ENCODE data around the gene OR6J1. TPM values are rescaled to one million over a fixed set of nuclear protein-coding genes. Genes with fewer than 3 reads are reported as not detected.

The OR6J1 gene
- total RNA-seq (2022; extraction: Qiagen RNA extraction; ENCODE audit: low read depth), result not detected in 5 replicates

GRCh38 chr14:22644305-22644635 lies at the start of gene OR6J1:
TSS of gene OR6J1 (minus strand) at chr14:22644352. CDS start at chr14:22634811, 9,541 bp downstream.

GRCh38 chr14:22598099-22598895 lies 45.9 kb downstream of the OR6J1 start, which contains the start of gene ABHD4:
TSS of gene ABHD4 (plus strand) at chr14:22598300. CDS start at chr14:22598307, 7 bp downstream.

GRCh38 chr14:22589096-22589839 lies 54.9 kb downstream of the OR6J1 start, which contains the start of gene DAD1:
TSS of gene DAD1 (minus strand) at chr14:22589224. CDS start at chr14:22589157, 67 bp downstream.

Other genes with a start within 250 kb of the OR6J1 start
- 335 to 371 TPM (median 366 TPM) in 5 replicates for gene DAD1, start 55.1 kb downstream of the OR6J1 start, total RNA-seq (2022; extraction: Qiagen RNA extraction; ENCODE audit: low read depth)
- gene ABHD4, start 46.1 kb downstream of the OR6J1 start, total RNA-seq (2022; extraction: Qiagen RNA extraction; ENCODE audit: low read depth), result 53.9 to 57.4 TPM (median 56.0 TPM) in 5 replicates
- gene OXA1L, start 122.3 kb upstream of the OR6J1 start, total RNA-seq (2022; extraction: Qiagen RNA extraction; ENCODE audit: low read depth), result 152 to 169 TPM (median 161 TPM) in 5 replicates
- 9.8 to 19.1 TPM (median 12.0 TPM) in 5 replicates for gene SLC7A7, start 171.1 kb upstream of the OR6J1 start, total RNA-seq (2022; extraction: Qiagen RNA extraction; ENCODE audit: low read depth)
- 135 to 197 TPM (median 194 TPM) in 5 replicates for gene MRPL52, start 185.5 kb upstream of the OR6J1 start, total RNA-seq (2022; extraction: Qiagen RNA extraction; ENCODE audit: low read depth)
- gene MMP14, start 192.2 kb upstream of the OR6J1 start, total RNA-seq (2022; extraction: Qiagen RNA extraction; ENCODE audit: low read depth), result 0.52 to 1.3 TPM (median 0.75 TPM) in 5 replicates
- gene LRP10, start 227.4 kb upstream of the OR6J1 start, total RNA-seq (2022; extraction: Qiagen RNA extraction; ENCODE audit: low read depth), result 74.7 to 82.6 TPM (median 81.9 TPM) in 5 replicates
- 0.29 to 0.46 TPM (median 0.39 TPM) in 5 replicates for gene REM2, start 238.9 kb upstream of the OR6J1 start, total RNA-seq (2022; extraction: Qiagen RNA extraction; ENCODE audit: low read depth)